Fibroblast of lung (primary cell): ENCODE data around the gene SEMA3B.

Source experiments
- CTCF ChIP-seq, 2 donors: IDR thresholded peaks in 1 of 2; conservative IDR thresholded peaks in 1 of 2; 1 replicate in 1 of 2; 2 replicates in 1 of 2; pipeline ENCODE4 v1.5.1; 2011 to 2012; ENCODE audit warnings: low read length in 2 of 2, control low read depth in 1 of 2, inconsistent platforms in 1 of 2, low read depth in 1 of 2, mild to moderate bottlenecking in 1 of 2
- EZH2 ChIP-seq: IDR thresholded peaks from 2 replicates; pipeline ENCODE4 v1.5.1; 2012; ENCODE audit warnings: low read length, control low read depth, mild to moderate bottlenecking; ENCODE audit errors: missing control alignments

DNA sequence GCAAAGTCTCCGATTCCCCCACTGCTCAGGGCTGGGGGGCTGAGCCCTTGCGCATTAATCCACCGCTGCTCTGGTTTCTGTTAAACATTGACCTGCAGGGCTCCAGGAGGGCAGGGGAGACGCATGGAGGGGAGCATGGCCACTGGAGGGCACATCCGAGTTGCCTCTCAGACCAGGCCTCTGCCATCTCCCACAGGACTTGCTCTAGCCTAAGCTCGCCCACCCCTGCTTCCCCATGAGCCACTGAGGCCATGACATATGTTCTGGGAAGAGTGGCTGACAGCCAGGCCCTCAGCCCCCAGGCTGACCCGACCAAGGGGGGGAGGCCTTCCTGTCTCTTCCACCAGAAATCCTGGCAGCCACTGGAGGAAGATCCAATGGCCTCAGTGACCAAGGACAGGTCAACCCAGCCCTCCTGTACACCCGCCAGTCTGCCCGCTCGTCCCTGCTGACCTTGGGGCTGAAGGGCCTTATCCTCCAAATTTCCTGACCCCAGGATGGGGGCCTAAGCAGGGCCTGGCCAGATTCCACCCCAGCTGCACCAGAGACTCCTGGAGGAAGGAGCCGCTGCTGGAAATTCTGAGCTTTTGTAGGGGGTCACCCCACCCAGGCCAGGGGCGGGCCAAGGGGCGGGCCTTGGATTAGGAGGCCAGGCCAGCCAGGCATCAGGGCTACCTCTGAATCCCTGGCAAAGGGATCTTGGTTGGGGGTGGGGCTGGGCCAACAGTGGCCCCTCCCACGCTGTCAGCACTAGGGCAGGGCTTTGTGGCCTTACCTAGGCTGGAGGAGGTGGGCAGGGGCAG lies 34.3 kb downstream of the SEMA3B start, which contains the start of gene HYAL1:
- TF ChIP-seq CTCF (conservative IDR thresholded peaks at IDR 0.05 in 1 of 2, IDR thresholded peaks at IDR 0.05 in 1 of 2; ENCODE audit: low read depth in 1 of 2, low read length in 2 of 2) = peak in 1 of 2 donors; percentile 17
- no peak for TF ChIP-seq EZH2
